WTC11 (cell line): Measurements from ENCODE around the gene ZNF808. TPM values are rescaled to one million over a fixed set of nuclear protein-coding genes. Genes with fewer than 3 reads are reported as not detected.
"Not testable (repeated sequence)": the region's sequence is repeated elsewhere in the genome, so short reads cannot be mapped to it uniquely, and the experiment has no call there.

ENCODE experiments used
- ATAC-seq: fragments of 200-7000 bp; cut with Tn5 transposase; 2 replicates; pipeline ENCODE4 v1.10.0; 2021; ENCODE audit warnings: mild to moderate bottlenecking, moderate library complexity
- CTCF ChIA-PET: fragments of 300-600 bp; sonication (Branson Sonifier 250); formaldehyde crosslinking; loops from one replicate; lab custom pipeline; 2021; ENCODE audit warnings: antibody characterized with exemption; lab: Charles Lee
- POLR2A ChIA-PET: fragments of 350-600 bp; sonication (Branson Sonifier 250); formaldehyde crosslinking; loops from one replicate; lab custom pipeline; 2021; ENCODE audit warnings: antibody characterized with exemption; lab: Charles Lee
- DNase-seq: peaks from one replicate; pipeline ENCODE4 v3.0.0; 2021; ENCODE audit warnings: low spot score
- H3K27ac Mint-ChIP-seq: 2 replicates; pipeline ENCODE4 v1.8.0; 2021; ENCODE audit warnings: mixed read lengths
- H3K27me3 Mint-ChIP-seq: 2 replicates; pipeline ENCODE4 v1.8.0; 2021; ENCODE audit warnings: low read depth, mild to moderate bottlenecking, moderate library complexity, mixed read lengths
- H3K36me3 Mint-ChIP-seq: 2 replicates; pipeline ENCODE4 v1.8.0; 2021; ENCODE audit warnings: mixed read lengths
- H3K4me1 Mint-ChIP-seq: 2 replicates; pipeline ENCODE4 v1.8.0; 2022; ENCODE audit warnings: mixed read lengths
- H3K4me3 Mint-ChIP-seq: 2 replicates; pipeline ENCODE4 v1.8.0; 2021; ENCODE audit warnings: mild to moderate bottlenecking, moderate library complexity, mixed read lengths
- H3K9me3 Mint-ChIP-seq: 2 replicates; pipeline ENCODE4 v1.8.0; 2021; ENCODE audit warnings: mixed read lengths
- ATF1 ChIP-seq: sonication (generic); formaldehyde crosslinking; IDR thresholded peaks from 2 replicates; pipeline ENCODE4 v1.8.1; 2023; ENCODE audit warnings: mild to moderate bottlenecking, moderate library complexity, missing genetic modification reagents
- ATF6 ChIP-seq: sonication (generic); formaldehyde crosslinking; IDR thresholded peaks from 2 replicates; pipeline ENCODE4 v1.8.1; 2023; ENCODE audit warnings: mild to moderate bottlenecking, missing genetic modification reagents
- E2F5 ChIP-seq: sonication (generic); formaldehyde crosslinking; IDR thresholded peaks from 2 replicates; pipeline ENCODE4 v1.8.1; 2022; ENCODE audit warnings: mild to moderate bottlenecking, moderate library complexity, missing genetic modification reagents
- FOXJ3 ChIP-seq: sonication (generic); formaldehyde crosslinking; IDR thresholded peaks from 2 replicates; pipeline ENCODE4 v1.9.0; 2021; ENCODE audit warnings: missing genetic modification reagents, mild to moderate bottlenecking, borderline replicate concordance
- FOXK1 ChIP-seq: sonication (generic); formaldehyde crosslinking; IDR thresholded peaks from 2 replicates; pipeline ENCODE4 v1.8.0; 2022; ENCODE audit warnings: mild to moderate bottlenecking, moderate library complexity, missing genetic modification reagents
- NR3C1 ChIP-seq: sonication (generic); formaldehyde crosslinking; conservative IDR thresholded peaks from 2 replicates; pipeline ENCODE4 v1.8.1; 2023; ENCODE audit warnings: low read depth, mild to moderate bottlenecking, missing genetic modification reagents
- SMAD4 ChIP-seq: sonication (generic); formaldehyde crosslinking; IDR thresholded peaks from 2 replicates; pipeline ENCODE4 v1.8.0; 2022; ENCODE audit warnings: mild to moderate bottlenecking, missing genetic modification reagents
- SP1 ChIP-seq: sonication (generic); formaldehyde crosslinking; conservative IDR thresholded peaks from 2 replicates; pipeline ENCODE4 v1.8.1; 2022; ENCODE audit warnings: missing genetic modification reagents
- ZBTB21 ChIP-seq: sonication (generic); formaldehyde crosslinking; IDR thresholded peaks from 2 replicates; pipeline ENCODE4 v1.8.1; 2023; ENCODE audit warnings: mild to moderate bottlenecking, missing genetic modification reagents, borderline replicate concordance
- ZNF219 ChIP-seq: sonication (generic); formaldehyde crosslinking; IDR thresholded peaks from 2 replicates; pipeline ENCODE4 v1.8.0; 2023; ENCODE audit warnings: missing genetic modification reagents, mild to moderate bottlenecking, borderline replicate concordance
- ZNF425 ChIP-seq: fragments of 250-450 bp; sonication (Bioruptor Pico); conservative IDR thresholded peaks from 2 replicates; pipeline ENCODE4 v1.9.0; 2021; ENCODE audit warnings: mild to moderate bottlenecking
- ZNF532 ChIP-seq: fragments of 250-450 bp; sonication (Bioruptor Pico); IDR thresholded peaks from 2 replicates; pipeline ENCODE4 v1.9.0; 2021; ENCODE audit warnings: mild to moderate bottlenecking, borderline replicate concordance
- total RNA-seq: library from RNA; stranded (reverse); gene quantifications from 3 replicates; pipeline ENCODE4 v1.2.3, GENCODE V29; 2021

The ZNF808 gene
- total RNA-seq, 1 experiment from 2014 or later = 59.2 TPM

GRCh38 chr19:52535771-52536447, 8.4 kb downstream of the ZNF808 start:
- POLR2A ChIA-PET = no interaction called here
- Mint-ChIP-seq H3K36me3 (peaks cover 14% of the 10 kb centered on the region; the same call in 1 of the 2 replicates), H3K27me3 (peaks cover 8% of the 10 kb centered on the region), H3K27ac (peak overlapping the region; percentile 82), H3K4me1 (peaks cover 40% of the 10 kb centered on the region), H3K9me3 (no peaks in the 10 kb centered on the region), H3K4me3 (peak overlapping the region; percentile 89)
- no peak for TF ChIP-seq ATF1 (CRISPR knock-in tag)
- TF ChIP-seq ZNF219 (CRISPR knock-in tag) = no peak
- TF ChIP-seq SP1 = peak; percentile 64
- no peak for TF ChIP-seq E2F5
- ATAC-seq = peak; percentile 96
- DNase-seq = peak; percentile 97
- CTCF ChIA-PET = interaction anchor here (0.6 to 0.9 kb wide), 2 partner anchors 9 to 280 kb away, joined by 3 to 5 read pairs; no protein-coding TSS in a partner anchor

- H3K27me3 Mint-ChIP-seq = peaks cover 8% of the 10 kb centered on the region
- peak overlapping the region; percentile 82 for H3K27ac Mint-ChIP-seq
- ATAC-seq (peak; percentile 33), DNase-seq (peak; percentile 54)
- H3K4me1 Mint-ChIP-seq = peaks cover 40% of the 10 kb centered on the region
- H3K36me3 Mint-ChIP-seq = peaks cover 14% of the 10 kb centered on the region; the same call in 1 of the 2 replicates
- no peaks in the 10 kb centered on the region for H3K9me3 Mint-ChIP-seq
- peak overlapping the region; percentile 89 for H3K4me3 Mint-ChIP-seq
- TF ChIP-seq FOXJ3 (no peak), NR3C1 (no peak), E2F5 (no peak), ZBTB21 (CRISPR knock-in tag) (no peak), ZNF532 (CRISPR knock-in tag) (no peak), SMAD4 (no peak), ATF6 (CRISPR knock-in tag) (no peak), FOXK1 (CRISPR knock-in tag) (no peak), ZNF425 (CRISPR knock-in tag) (no peak)
- POLR2A ChIA-PET = no interaction called here
- CTCF ChIA-PET = interaction anchor here (0.6 kb wide), 1 partner anchor 280 kb away, joined by 3 read pairs; no protein-coding TSS in a partner anchor
Measured at GRCh38 chr19:52536448-52536800, 9.0 kb downstream of the ZNF808 start.

GRCh38 chr19:52538815-52539214, 11.3 kb downstream of the ZNF808 start:
- peak overlapping the region; percentile 54; the same call in 1 of the 2 replicates for H3K27ac Mint-ChIP-seq

GRCh38 chr19:52541176-52541575, 13.7 kb downstream of the ZNF808 start:
- H3K4me3 Mint-ChIP-seq, ATAC-seq, H3K27me3 Mint-ChIP-seq, DNase-seq, H3K27ac Mint-ChIP-seq, H3K9me3 Mint-ChIP-seq, POLR2A ChIA-PET: not testable (repeated sequence)
- CTCF ChIA-PET = interaction anchor here (0.6 to 1.1 kb wide), 4 partner anchors 14 to 206 kb away, joined by 3 to 4 read pairs (median 3); partner anchors contain the start of gene ZNF610
- Mint-ChIP-seq H3K36me3 (peaks cover 24% of the 10 kb centered on the region), H3K4me1 (peaks cover 21% of the 10 kb centered on the region)

More at GRCh38 chr19:52538815-52539214, 11.3 kb downstream of the ZNF808 start:
- Mint-ChIP-seq H3K36me3 (peaks cover 17% of the 10 kb centered on the region), H3K4me1 (peaks cover 32% of the 10 kb centered on the region)
- H3K9me3 Mint-ChIP-seq, CTCF ChIA-PET, POLR2A ChIA-PET, ATAC-seq, H3K27me3 Mint-ChIP-seq, H3K4me3 Mint-ChIP-seq, DNase-seq: not testable (repeated sequence)
